H9 (cell line): ENCODE results near the gene BORA. TPM values are rescaled to one million over a fixed set of nuclear protein-coding genes. Genes with fewer than 3 reads are reported as not detected.

Source experiments
- DNase-seq: peaks from one replicate; pipeline ENCODE4 v3.0.0-alpha.2; 2017
- H2AFZ ChIP-seq: one replicate; pipeline ENCODE4 v1.6.1; 2013; ENCODE audit warnings: mild to moderate bottlenecking, low read length, control low read depth, moderate library complexity
- H2AK5ac ChIP-seq: 2 replicates; pipeline ENCODE4 v1.6.1; 2013; ENCODE audit warnings: low read length, control low read depth, mixed read lengths; ENCODE audit not compliant: insufficient read length
- H2BK120ac ChIP-seq: one replicate; pipeline ENCODE4 v1.6.1; 2013; ENCODE audit warnings: low read depth, mild to moderate bottlenecking, low read length, control low read depth, inconsistent platforms; ENCODE audit not compliant: poor library complexity, severe bottlenecking
- H2BK12ac ChIP-seq: 2 replicates; pipeline ENCODE4 v1.6.1; 2013; ENCODE audit warnings: low read length, control low read depth, mixed read lengths, low read depth; ENCODE audit not compliant: insufficient read length
- H2BK15ac ChIP-seq: 2 replicates; pipeline ENCODE4 v1.6.1; 2013; ENCODE audit warnings: low read depth, low read length, control low read depth
- H2BK20ac ChIP-seq: one replicate; pipeline ENCODE4 v1.6.1; 2013; ENCODE audit warnings: low read depth, mild to moderate bottlenecking, low read length, control low read depth, inconsistent platforms; ENCODE audit not compliant: poor library complexity, severe bottlenecking
- H2BK5ac ChIP-seq: 2 replicates; pipeline ENCODE4 v1.6.1; 2013; ENCODE audit warnings: low read length, control low read depth, mixed read lengths; ENCODE audit not compliant: insufficient read length
- H3K14ac ChIP-seq: 2 replicates; pipeline ENCODE4 v1.6.1; 2013; ENCODE audit warnings: low read length, control low read depth; ENCODE audit not compliant: insufficient read depth
- H3K18ac ChIP-seq: 2 replicates; pipeline ENCODE4 v1.6.1; 2013; ENCODE audit warnings: low read depth, mild to moderate bottlenecking, mixed read lengths, low read length, control low read depth; ENCODE audit not compliant: insufficient read length
- H3K23ac ChIP-seq: 2 replicates; pipeline ENCODE4 v1.6.1; 2013; ENCODE audit warnings: low read length, control low read depth, mixed read lengths, low read depth; ENCODE audit not compliant: insufficient read length
- H3K23me2 ChIP-seq: 2 replicates; pipeline ENCODE4 v1.6.1; 2013; ENCODE audit warnings: low read depth, mild to moderate bottlenecking, mixed read lengths, low read length, control low read depth; ENCODE audit not compliant: insufficient read length, poor library complexity, severe bottlenecking
- H3K27ac ChIP-seq: 2 replicates; pipeline ENCODE4 v1.5.1; 2013; ENCODE audit warnings: low read length, control low read depth, mixed read lengths, low read depth; ENCODE audit not compliant: insufficient read length
- H3K27me3 ChIP-seq: 2 replicates; pipeline ENCODE4 v1.6.1; 2013; ENCODE audit warnings: low read length, control low read depth, inconsistent platforms; ENCODE audit not compliant: insufficient read depth
- H3K4ac ChIP-seq: 2 replicates; pipeline ENCODE4 v1.6.1; 2013; ENCODE audit warnings: low read depth, mild to moderate bottlenecking, control low read depth, inconsistent platforms, low read length, moderate library complexity
- H3K4me1 ChIP-seq: 2 replicates; pipeline ENCODE4 v1.6.1; 2013; ENCODE audit warnings: low read length, control low read depth, inconsistent platforms; ENCODE audit not compliant: insufficient read depth
- H3K4me2 ChIP-seq: 2 replicates; pipeline ENCODE4 v1.6.1; 2013; ENCODE audit warnings: low read length, control low read depth, mixed read lengths; ENCODE audit not compliant: insufficient read length, insufficient read depth
- H3K56ac ChIP-seq: 2 replicates; pipeline ENCODE4 v1.6.1; 2013; ENCODE audit warnings: low read depth, mild to moderate bottlenecking, mixed read lengths, low read length, control low read depth; ENCODE audit not compliant: insufficient read length
- H3K79me1 ChIP-seq: 2 replicates; pipeline ENCODE4 v1.6.1; 2013; ENCODE audit warnings: low read depth, mild to moderate bottlenecking, moderate library complexity, low read length, control low read depth, inconsistent platforms; ENCODE audit not compliant: insufficient read depth, poor library complexity, severe bottlenecking
- H3K79me2 ChIP-seq: 2 replicates; pipeline ENCODE4 v1.6.1; 2013; ENCODE audit warnings: low read length, control low read depth, inconsistent platforms; ENCODE audit not compliant: insufficient read depth
- H3K9ac ChIP-seq: 2 replicates; pipeline ENCODE4 v1.6.1; 2013; ENCODE audit warnings: low read length, control low read depth, mixed read lengths; ENCODE audit not compliant: insufficient read length; ENCODE audit errors: extremely low read depth
- H3K9me3 ChIP-seq: one replicate; pipeline ENCODE4 v1.6.1; 2013; ENCODE audit warnings: low read depth, low read length, inconsistent platforms; ENCODE audit not compliant: control insufficient read depth
- H3T11ph ChIP-seq: one replicate; pipeline ENCODE4 v1.6.1; 2013; ENCODE audit warnings: mild to moderate bottlenecking, low read length, control low read depth, inconsistent platforms
- H4K20me1 ChIP-seq: one replicate; pipeline ENCODE4 v1.6.1; 2013; ENCODE audit not compliant: control insufficient read depth, insufficient read length, insufficient read depth
- H4K5ac ChIP-seq: 2 replicates; pipeline ENCODE4 v1.6.1; 2013; ENCODE audit warnings: low read depth, mild to moderate bottlenecking, mixed read lengths, low read length, control low read depth; ENCODE audit not compliant: insufficient read length
- H4K8ac ChIP-seq: replicated peaks from 2 replicates; pipeline ENCODE4 v1.6.1; 2013; ENCODE audit warnings: low read length, control low read depth, mixed read lengths, low read depth; ENCODE audit not compliant: insufficient read length
- H4K91ac ChIP-seq: 2 replicates; pipeline ENCODE4 v1.6.1; 2013; ENCODE audit warnings: low read depth, mild to moderate bottlenecking, moderate library complexity, mixed read lengths, low read length, control low read depth; ENCODE audit not compliant: insufficient read length
- H3K27ac Mint-ChIP-seq, 3 experiments: 2 replicates in 2 of 3; 3 replicates in 1 of 3; pipeline ENCODE4 v1.8.0; 2020 to 2021; ENCODE audit warnings: mixed read lengths in 3 of 3, mild to moderate bottlenecking in 1 of 3, moderate library complexity in 1 of 3
- H3K27me3 Mint-ChIP-seq: 2 replicates; pipeline ENCODE4 v1.8.0; 2021; ENCODE audit warnings: low read depth, mild to moderate bottlenecking, moderate library complexity, mixed read lengths
- H3K36me3 Mint-ChIP-seq, 3 experiments: 2 replicates in 2 of 3; 3 replicates in 1 of 3; pipeline ENCODE4 v1.8.0; 2020 to 2021; ENCODE audit warnings: low read depth in 3 of 3, mixed read lengths in 3 of 3; ENCODE audit not compliant: insufficient read depth in 1 of 3
- H3K4me1 Mint-ChIP-seq, 2 experiments: 2 replicates each; pipeline ENCODE4 v1.8.0; 2020; ENCODE audit warnings: mixed read lengths in 2 of 2
- H3K4me3 Mint-ChIP-seq, 2 experiments: 2 replicates in 1 of 2; 3 replicates in 1 of 2; pipeline ENCODE4 v1.8.0; 2020 to 2021; ENCODE audit warnings: mild to moderate bottlenecking in 2 of 2, mixed read lengths in 2 of 2, moderate library complexity in 1 of 2
- H3K9me3 Mint-ChIP-seq, 2 experiments: 2 replicates in 1 of 2; 3 replicates in 1 of 2; pipeline ENCODE4 v1.8.0; 2020; ENCODE audit warnings: mild to moderate bottlenecking in 2 of 2, mixed read lengths in 2 of 2, moderate library complexity in 1 of 2
- CTCF ChIP-seq: fragments of 200-600 bp; sonication (generic); conservative IDR thresholded peaks from 3 replicates; pipeline ENCODE4 v1.8.0; 2021; ENCODE audit warnings: antibody characterized with exemption, mild to moderate bottlenecking
- WGBS: extraction: QIAGEN DNeasy Blood & Tissue Kit; methylation state at CpG from one replicate; pipeline ENCODE4 v1.1.7; 2013; ENCODE audit warnings: missing lambda C conversion rate, low lambda C conversion rate, mixed read lengths; ENCODE audit not compliant: insufficient read length; ENCODE audit errors: extremely low coverage; 5-methylcytosine and 5-hydroxymethylcytosine counted together
- total RNA-seq: library from RNA; stranded (reverse); gene quantifications from 2 replicates; pipeline ENCODE4 v1.2.1, GENCODE V29; 2021

Gene BORA
- total RNA-seq, 1 experiment from 2014 or later: 16.5 TPM

DNA sequence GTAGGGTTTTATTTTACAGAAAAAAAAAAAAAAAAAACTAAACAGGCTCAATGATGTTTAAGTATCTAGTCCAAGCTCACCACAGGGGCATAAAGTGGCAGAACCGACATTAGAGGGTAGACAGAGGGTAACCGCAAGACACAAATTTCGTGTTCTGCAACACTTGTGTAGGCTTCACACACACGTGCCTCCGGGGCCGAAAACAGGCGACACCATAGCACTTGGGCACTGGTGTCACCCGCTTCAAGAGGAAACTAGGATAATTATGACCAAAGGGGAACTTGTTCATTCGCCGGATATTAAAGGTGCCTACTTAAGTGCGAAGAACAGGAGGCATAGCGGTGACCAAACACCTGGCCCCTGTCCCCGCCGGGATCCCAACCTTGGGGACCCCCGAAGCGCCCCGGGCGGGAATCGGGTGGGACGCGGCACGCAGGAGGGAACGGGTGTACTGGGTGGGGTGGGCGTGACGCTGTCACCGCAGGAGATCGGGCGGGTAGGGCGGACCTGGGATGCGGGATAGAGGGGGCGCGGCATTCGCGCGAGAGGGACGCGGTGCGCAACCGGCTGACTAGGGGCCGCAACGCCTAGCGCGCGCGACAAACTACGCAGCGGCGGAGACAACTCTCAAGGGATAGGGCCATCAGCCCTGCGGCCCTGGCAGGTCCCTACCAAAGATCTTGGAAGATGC lies 852 bp upstream of the BORA start:
- H2BK120ac ChIP-seq: no peak overlapping the region
- no peak overlapping the region for H2BK15ac ChIP-seq
- no peak overlapping the region for H2AK5ac ChIP-seq
- H3K9me3 ChIP-seq: no peaks in the 10 kb centered on the region
- H3K79me1 ChIP-seq: peaks cover 4% of the 10 kb centered on the region
- H2BK5ac ChIP-seq: no peak overlapping the region
- peak overlapping the region; percentile 3 for H3K14ac ChIP-seq
- H3K4me3 Mint-ChIP-seq: peak overlapping the region; percentile 90 to 96
- no peaks in the 10 kb centered on the region for H3K9me3 Mint-ChIP-seq
- no peak overlapping the region for H4K8ac ChIP-seq
- no peak overlapping the region for H2AFZ ChIP-seq
- peaks cover 14 to 23% (median 22%) of the 10 kb centered on the region in 3 experiments; a peak in 6 of 7 replicates for H3K36me3 Mint-ChIP-seq
- H4K20me1 ChIP-seq: no peaks in the 10 kb centered on the region
- H3K4me1 Mint-ChIP-seq: peaks cover 17 to 19% of the 10 kb centered on the region in 2 experiments
- H4K5ac ChIP-seq: no peak overlapping the region
- no peak for TF ChIP-seq CTCF
- H3K9ac ChIP-seq: peak overlapping the region; percentile 58
- H3K56ac ChIP-seq: no peak overlapping the region
- no peak overlapping the region for H3K23ac ChIP-seq
- no peak overlapping the region for H2BK12ac ChIP-seq
- H3K27ac Mint-ChIP-seq: peak overlapping the region in 2 of 3 experiments; percentile 88 to 93; a peak in 3 of 7 replicates
- no peak overlapping the region for H3K4ac ChIP-seq
- no peaks in the 10 kb centered on the region for H3K27me3 Mint-ChIP-seq
- peak; percentile 60 for DNase-seq
- no peak overlapping the region for H3K18ac ChIP-seq
- no peaks in the 10 kb centered on the region for H3K27me3 ChIP-seq
- H3K79me2 ChIP-seq: peaks cover 17% of the 10 kb centered on the region; the same call in 1 of the 2 replicates
- no peaks in the 10 kb centered on the region for H3K4me1 ChIP-seq
- H3K27ac ChIP-seq: no peak overlapping the region
- H4K91ac ChIP-seq: no peak overlapping the region
- H2BK20ac ChIP-seq: no peak overlapping the region
- no peak overlapping the region for H3T11ph ChIP-seq
- WGBS: no CpG with 5 or more reads among the region's 49 CpGs
- peaks cover 10% of the 10 kb centered on the region for H3K23me2 ChIP-seq
- peak overlapping the region; percentile 94 for H3K4me2 ChIP-seq
